GM12878 (cell line): Measurements from ENCODE around the gene GALNT17. TPM values are rescaled to one million over a fixed set of nuclear protein-coding genes. Genes with fewer than 3 reads are reported as not detected.

ENCODE experiments used
- BRCA1 ChIP-seq: IDR thresholded peaks from 2 replicates; pipeline ENCODE4 v1.6.1; 2011; ENCODE audit warnings: low read depth, low read length, improper control_type of control experiment
- CREB1 ChIP-seq: IDR thresholded peaks from 2 replicates; pipeline ENCODE4 v1.6.1; 2012; ENCODE audit warnings: low read depth, mild to moderate bottlenecking, inconsistent platforms
- MEF2B ChIP-seq: fragments of 450-650 bp; IDR thresholded peaks from 2 replicates; pipeline ENCODE4 v1.6.1; 2018; ENCODE audit warnings: mild to moderate bottlenecking, moderate library complexity; ENCODE audit not compliant: partially characterized antibody, poor library complexity, severe bottlenecking
- POLR2AphosphoS2 ChIP-seq: IDR thresholded peaks from 2 replicates; pipeline ENCODE4 v1.6.1; 2011; ENCODE audit warnings: low read depth, mild to moderate bottlenecking, low read length, improper control_type of control experiment, moderate library complexity
- RUNX3 ChIP-seq: IDR thresholded peaks from 2 replicates; pipeline ENCODE4 v1.6.1; 2012; ENCODE audit warnings: low read length, inconsistent platforms
- SMAD1 ChIP-seq: fragments of 450-650 bp; IDR thresholded peaks from 2 replicates; pipeline ENCODE4 v1.6.1; 2018; ENCODE audit warnings: mild to moderate bottlenecking, low read depth; ENCODE audit not compliant: partially characterized antibody
- ZBTB4 ChIP-seq: fragments of 450-650 bp; formaldehyde crosslinking; IDR thresholded peaks from 2 replicates; pipeline ENCODE4 v1.4.0; 2022; ENCODE audit warnings: mild to moderate bottlenecking, moderate library complexity
- polyA plus RNA-seq, 11 experiments: library from polyadenylated mRNA; depleted of rRNA in 4 of 11; unstranded in 6 of 11; stranded (reverse) in 5 of 11; fragments of >200 nt; fragmentation: Nextera tagmentation in 4 of 11; fragmentation: Illumina TruSeq in 1 of 11; extraction: Ambion mirVana in 4 of 11; extraction: Trizol in 1 of 11; gene quantifications; 1 replicate in 1 of 11; 2 replicates in 10 of 11; pipeline versions ENCODE4 v1.2.1 to v1.2.3, GENCODE V29; 2011 to 2016; ENCODE audit warnings: inconsistent platforms in 2 of 11, missing spikeins in 2 of 11, low read depth in 1 of 11
- total RNA-seq, 4 experiments: library from RNA; depleted of rRNA in 3 of 4; stranded (reverse); fragments of >200 nt in 3 of 4; fragmentation: Illumina TruSeq in 1 of 4; extraction: Trizol in 1 of 4; gene quantifications; 2 replicates each; pipeline versions ENCODE4 v1.2.1 to v1.2.3, GENCODE V29; 2013 to 2021
- TF ChIP-seq, protein P1 (sequence below): fragments of 450-650 bp; formaldehyde crosslinking; IDR thresholded peaks from 2 replicates; pipeline ENCODE4 v1.5.0; 2022; ENCODE audit warnings: mild to moderate bottlenecking, missing genetic modification characterization

GALNT17 gene
- total and polyA plus RNA-seq, 10 of the 15 experiments (the other 5 are each of a cell fraction or from before 2014, with no cell fraction given): 0.12 to 0.15 TPM; not detected in 8

GRCh38 chr7:71627651-71628050 lies 495.7 kb downstream of the GALNT17 start (continued):
- no peak for TF ChIP-seq ZBTB4 (CRISPR knock-in tag)
- no peak for TF ChIP-seq RUNX3
- no peak for TF ChIP-seq SMAD1
- TF ChIP-seq MEF2B: no peak
- no peak for TF ChIP-seq CREB1
- TF ChIP-seq, protein P1, sequence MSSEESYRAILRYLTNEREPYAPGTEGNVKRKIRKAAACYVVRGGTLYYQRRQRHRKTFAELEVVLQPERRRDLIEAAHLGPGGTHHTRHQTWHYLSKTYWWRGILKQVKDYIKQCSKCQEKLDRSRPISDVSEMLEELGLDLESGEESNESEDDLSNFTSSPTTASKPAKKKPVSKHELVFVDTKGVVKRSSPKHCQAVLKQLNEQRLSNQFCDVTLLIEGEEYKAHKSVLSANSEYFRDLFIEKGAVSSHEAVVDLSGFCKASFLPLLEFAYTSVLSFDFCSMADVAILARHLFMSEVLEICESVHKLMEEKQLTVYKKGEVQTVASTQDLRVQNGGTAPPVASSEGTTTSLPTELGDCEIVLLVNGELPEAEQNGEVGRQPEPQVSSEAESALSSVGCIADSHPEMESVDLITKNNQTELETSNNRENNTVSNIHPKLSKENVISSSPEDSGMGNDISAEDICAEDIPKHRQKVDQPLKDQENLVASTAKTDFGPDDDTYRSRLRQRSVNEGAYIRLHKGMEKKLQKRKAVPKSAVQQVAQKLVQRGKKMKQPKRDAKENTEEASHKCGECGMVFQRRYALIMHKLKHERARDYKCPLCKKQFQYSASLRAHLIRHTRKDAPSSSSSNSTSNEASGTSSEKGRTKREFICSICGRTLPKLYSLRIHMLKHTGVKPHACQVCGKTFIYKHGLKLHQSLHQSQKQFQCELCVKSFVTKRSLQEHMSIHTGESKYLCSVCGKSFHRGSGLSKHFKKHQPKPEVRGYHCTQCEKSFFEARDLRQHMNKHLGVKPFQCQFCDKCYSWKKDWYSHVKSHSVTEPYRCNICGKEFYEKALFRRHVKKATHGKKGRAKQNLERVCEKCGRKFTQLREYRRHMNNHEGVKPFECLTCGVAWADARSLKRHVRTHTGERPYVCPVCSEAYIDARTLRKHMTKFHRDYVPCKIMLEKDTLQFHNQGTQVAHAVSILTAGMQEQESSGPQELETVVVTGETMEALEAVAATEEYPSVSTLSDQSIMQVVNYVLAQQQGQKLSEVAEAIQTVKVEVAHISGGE (CRISPR knock-in tag): no peak
- no peak for TF ChIP-seq POLR2AphosphoS2
- TF ChIP-seq BRCA1: no peak
